ENCODE data around the gene DYSF.

DNA sequence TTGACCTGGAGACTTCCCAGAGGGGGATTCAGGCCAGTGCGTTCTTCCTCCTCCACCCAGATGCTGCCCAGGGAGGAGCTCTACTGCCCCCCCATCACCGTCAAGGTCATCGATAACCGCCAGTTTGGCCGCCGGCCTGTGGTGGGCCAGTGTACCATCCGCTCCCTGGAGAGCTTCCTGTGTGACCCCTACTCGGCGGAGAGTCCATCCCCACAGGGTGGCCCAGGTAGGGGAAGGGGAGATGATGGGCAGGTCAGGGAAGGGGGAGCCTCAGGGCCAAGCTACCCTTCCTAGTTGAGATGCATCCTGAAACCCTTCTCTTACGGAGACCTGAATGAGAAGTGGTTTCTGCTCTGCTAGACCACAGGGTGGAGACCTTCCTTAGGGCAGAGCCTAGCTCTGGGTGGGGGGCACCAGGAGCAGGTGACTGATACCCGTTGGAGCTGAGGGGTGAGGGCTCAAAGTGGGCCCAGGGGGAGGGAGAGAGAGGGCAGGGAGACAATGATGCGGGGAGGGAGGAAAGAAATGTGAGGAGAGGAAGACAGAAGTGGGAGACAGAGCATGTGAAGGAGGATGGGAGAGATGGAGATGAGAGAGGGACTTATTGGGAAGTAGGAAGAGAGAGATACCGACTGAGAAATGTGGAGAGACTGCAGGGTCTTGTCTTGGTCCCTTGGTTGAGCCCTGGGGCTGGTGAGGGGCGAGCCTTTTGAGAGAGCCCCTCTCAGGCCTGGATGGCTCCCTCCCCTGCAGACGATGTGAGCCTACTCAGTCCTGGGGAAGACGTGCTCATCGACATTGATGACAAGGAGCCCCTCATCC lies 159.4 kb downstream of the DYSF start:
- TF ChIP-seq, protein P1, sequence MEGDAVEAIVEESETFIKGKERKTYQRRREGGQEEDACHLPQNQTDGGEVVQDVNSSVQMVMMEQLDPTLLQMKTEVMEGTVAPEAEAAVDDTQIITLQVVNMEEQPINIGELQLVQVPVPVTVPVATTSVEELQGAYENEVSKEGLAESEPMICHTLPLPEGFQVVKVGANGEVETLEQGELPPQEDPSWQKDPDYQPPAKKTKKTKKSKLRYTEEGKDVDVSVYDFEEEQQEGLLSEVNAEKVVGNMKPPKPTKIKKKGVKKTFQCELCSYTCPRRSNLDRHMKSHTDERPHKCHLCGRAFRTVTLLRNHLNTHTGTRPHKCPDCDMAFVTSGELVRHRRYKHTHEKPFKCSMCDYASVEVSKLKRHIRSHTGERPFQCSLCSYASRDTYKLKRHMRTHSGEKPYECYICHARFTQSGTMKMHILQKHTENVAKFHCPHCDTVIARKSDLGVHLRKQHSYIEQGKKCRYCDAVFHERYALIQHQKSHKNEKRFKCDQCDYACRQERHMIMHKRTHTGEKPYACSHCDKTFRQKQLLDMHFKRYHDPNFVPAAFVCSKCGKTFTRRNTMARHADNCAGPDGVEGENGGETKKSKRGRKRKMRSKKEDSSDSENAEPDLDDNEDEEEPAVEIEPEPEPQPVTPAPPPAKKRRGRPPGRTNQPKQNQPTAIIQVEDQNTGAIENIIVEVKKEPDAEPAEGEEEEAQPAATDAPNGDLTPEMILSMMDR (IDR thresholded peaks at IDR 0.05), result no peak
- TF ChIP-seq POLR2A (IDR thresholded peaks at IDR 0.05), result no peak
- TF ChIP-seq EP300 (IDR thresholded peaks at IDR 0.05), result no peak
